NCI-H524 treated with DMSO at 0.1 percent for 48 hours (cell line): ENCODE data around the gene MYO3A.
"Not testable (repeated sequence)": the region's sequence is repeated elsewhere in the genome, so short reads cannot be mapped to it uniquely, and the experiment has no call there.

Source experiments
- DNase-seq: peaks from one replicate; lab custom pipeline; 2025; lab: John Stamatoyannopoulos, UW

The MYO3A gene

DNA sequence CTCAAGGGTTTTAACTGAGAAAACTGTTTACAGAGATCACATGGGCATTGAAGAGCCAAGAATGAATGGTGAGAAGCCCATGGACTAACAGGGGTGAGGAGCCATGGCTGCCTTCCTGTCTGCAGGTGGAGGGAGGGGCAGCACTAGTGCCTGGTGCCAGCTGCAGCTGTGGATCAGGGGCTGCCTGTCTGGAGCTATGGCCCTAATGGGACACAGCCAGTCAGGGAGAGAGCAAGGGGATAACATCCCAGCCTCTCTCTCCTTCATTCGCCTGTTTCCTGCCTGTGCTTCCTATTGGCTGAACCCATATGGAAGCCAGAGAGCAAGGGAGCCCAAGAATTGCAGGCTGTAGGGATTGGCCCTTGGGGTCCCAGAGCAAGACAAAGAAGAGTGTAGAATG is 156.7 kb downstream of the MYO3A start:
- no peak for DNase-seq

DNA sequence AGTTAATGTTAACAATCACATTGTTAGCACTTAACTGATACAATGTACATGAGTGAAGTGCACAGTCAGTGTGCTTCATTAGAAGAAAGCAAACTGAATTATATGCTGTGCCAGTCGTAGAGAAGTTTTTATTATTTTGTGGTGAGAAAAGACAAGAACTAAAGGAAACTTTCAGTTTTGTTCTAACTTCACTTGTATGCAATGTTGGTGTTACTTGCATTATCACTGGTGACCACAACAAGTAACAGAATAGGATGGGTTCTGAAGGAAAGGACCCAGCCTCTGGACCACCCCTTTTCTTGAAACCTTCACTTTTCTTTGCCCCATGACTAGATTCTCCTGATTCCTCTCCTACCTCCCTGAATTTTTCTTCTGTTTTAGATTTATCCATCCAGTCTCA is 159.2 kb downstream of the MYO3A start:
- DNase-seq = no peak

DNA sequence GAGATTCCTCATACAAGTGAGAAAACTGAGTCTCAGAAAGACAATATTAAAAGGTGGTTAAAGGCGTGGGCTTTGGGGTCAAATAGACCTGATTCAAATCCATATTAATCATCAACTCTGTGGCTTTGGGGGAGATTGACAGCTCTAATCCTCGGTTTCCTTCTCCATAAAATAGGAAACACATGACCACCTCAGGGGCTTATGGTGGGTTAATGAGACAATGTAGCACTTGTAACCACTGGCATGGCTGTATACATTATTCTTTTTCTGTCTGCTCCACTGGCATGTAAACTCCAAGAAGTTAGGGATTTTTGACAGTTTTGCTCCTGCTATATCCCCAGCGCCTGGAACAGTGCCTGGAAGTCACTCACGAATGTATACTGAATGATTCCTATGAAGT is 161.8 kb downstream of the MYO3A start:
- no peak for DNase-seq

DNA sequence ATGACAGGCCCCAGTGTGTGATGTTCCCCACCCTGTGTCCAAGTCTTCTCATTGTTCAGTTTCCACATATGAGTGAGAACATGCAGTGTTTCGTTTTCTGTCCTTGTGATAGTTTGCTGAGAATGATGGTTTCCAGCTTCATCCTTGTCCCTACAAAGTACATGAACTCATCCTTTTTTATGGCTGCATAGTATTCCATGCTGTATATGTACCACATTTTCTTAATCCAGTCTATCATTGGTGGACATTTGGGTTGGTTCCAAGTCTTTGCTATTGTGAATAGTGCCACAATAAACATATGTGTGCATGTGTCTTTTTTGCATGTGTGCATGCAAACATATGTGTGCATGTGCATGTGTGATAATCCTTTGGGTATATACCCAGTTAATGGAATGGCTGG is 163.5 kb downstream of the MYO3A start:
- not testable (repeated sequence) for DNase-seq

- DNase-seq = no peak
Measured at GRCh38 chr10:26112532-26112931, 178.5 kb downstream of the MYO3A start.

DNA sequence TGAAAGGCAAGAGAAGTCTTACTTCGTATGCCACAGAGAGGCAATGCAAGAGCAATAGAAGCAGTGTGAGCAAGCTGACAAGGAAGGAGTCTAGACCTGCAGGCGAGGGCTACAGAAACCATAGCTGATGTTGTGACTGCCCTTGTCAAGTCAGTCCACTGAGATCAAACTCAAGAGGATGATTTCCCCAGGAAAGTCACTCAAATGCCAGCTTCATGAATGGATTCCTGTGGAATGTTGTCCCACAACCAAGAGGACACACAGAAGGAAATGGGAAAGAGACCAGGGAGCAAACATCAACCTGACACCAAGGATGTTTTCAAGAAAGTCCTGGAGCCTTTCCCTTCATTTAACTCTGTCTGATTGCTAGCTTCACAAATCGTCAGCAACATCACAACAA is 204.6 kb downstream of the MYO3A start:
- DNase-seq = no peak

- DNase-seq = no peak
Measured at GRCh38 chr10:26156019-26156418, 222.0 kb downstream of the MYO3A start.

- DNase-seq = no peak
Measured at GRCh38 chr10:26157734-26158133, 223.7 kb downstream of the MYO3A start.

DNA sequence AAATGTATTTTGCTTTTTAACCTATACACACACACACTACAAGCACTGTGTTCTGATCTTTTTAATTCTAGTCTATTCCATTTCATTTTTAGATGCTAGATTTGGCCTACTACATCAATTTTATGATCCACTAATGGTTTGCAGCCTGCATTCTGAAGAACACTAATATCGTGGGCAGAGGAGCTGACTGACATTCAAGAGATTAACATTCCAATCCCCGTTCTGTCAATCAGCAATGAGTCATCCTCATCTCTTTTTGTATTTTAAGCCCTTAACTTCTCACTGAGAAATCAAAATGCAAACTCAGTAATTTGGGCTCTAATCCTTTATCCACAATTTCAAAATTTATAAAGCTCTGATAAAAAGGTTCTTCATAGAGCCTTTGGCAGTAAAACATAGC is 235.4 kb downstream of the MYO3A start:
- DNase-seq = no peak

- no peak for DNase-seq
Measured at GRCh38 chr10:26172131-26172530, 238.1 kb downstream of the MYO3A start.

- DNase-seq = no peak
Measured at GRCh38 chr10:26173837-26174236, 239.8 kb downstream of the MYO3A start.

DNA sequence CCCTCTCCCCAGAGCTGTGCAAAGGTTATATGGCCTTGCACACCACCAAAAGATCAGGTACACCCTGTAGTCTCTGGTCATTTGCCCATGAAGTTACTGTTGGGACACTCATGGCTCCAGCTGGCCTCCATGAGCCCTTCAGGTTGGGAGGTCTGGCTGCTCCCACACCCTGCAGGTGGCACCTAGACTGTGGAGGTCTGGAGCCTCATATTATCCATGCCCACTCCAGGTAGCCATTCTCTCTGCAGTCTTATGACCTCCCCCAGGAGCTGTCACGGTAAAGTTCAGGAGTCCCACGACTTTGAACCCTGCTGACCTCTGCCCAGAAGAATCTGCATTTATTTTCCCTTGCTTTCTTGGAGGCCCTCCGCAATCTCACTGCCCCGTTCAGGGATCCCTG is 243.3 kb downstream of the MYO3A start:
- no peak for DNase-seq

GRCh38 chr10:26194275-26194674 is 260.2 kb downstream of the MYO3A start:
- no peak for DNase-seq

DNA sequence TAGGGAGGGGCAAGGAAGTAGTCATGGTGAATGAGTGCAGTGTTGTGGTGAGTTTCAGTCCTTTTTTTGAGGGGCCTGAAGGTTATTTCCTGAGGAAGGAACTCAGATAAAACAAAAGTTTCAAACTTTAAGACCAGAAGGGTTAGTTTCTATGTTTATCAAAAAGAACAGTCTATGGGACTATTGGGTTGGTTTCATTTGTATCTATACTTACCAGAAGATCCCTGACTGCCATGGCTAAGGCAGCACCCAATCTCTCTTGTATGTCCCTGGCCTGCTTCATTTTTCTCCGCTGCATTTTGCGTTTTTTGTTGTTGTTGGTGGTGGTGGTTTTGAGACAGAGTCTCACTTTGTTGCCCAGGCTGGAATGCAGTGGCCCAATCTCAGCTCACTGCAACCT is 263.2 kb downstream of the MYO3A start:
- no peak for DNase-seq

DNA sequence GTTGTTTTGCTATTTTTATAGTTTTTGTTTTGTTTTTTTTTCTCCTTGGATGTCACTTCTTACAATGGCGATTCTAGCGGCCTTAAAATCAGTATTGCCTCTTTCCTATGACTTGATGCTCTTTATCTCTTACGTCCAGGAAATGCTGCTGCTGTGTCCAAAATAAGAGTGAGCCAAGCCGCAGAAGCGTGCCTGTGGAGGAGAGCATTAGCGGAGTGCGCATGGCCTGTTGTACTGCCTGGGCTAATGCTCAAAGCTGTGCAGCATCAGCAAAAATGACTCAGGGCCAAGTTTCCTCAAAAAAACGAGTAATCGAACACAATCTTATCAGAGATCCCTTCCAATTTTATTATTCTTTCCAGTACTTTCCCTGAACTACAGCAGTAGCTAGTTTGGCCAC is 264.1 kb downstream of the MYO3A start:
- no peak for DNase-seq

DNA sequence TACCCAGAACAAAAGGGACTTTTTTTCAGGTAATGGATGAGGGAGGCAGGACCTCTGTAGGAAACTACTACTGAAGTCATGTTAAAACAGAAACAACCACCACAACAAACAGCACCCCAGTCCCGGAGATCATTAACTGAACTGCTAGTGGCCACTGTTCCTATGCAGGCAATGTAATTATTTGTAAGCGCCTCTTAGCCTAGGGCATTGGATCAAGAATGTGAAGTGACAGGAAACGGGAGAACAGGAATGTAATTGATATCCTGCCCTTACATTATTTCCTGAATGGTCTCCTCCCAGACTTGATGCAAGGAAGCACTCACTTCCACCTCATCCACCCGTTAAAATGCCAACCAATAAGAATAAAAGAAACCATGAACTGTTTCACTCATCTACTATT is 265.8 kb downstream of the MYO3A start:
- no peak for DNase-seq

DNA sequence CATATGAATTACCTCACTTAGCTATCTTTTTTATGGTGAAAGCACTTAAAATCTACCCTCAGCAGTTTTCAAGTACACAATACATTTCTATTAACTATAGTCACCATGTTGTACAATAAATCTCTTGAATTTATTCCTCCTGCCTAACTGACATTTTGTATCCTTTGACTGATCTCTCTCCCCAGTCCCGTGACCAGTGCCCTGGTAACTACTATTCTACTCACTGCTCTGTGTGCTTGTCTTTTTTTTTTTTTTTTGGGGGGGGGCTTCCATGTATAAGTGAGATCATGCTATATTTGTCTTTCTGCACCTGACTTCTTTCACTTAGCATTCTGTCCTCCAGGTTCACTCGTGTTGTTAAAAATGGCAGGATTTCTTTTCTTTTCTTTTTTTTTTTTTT is 271.2 kb downstream of the MYO3A start:
- DNase-seq = no peak

DNA sequence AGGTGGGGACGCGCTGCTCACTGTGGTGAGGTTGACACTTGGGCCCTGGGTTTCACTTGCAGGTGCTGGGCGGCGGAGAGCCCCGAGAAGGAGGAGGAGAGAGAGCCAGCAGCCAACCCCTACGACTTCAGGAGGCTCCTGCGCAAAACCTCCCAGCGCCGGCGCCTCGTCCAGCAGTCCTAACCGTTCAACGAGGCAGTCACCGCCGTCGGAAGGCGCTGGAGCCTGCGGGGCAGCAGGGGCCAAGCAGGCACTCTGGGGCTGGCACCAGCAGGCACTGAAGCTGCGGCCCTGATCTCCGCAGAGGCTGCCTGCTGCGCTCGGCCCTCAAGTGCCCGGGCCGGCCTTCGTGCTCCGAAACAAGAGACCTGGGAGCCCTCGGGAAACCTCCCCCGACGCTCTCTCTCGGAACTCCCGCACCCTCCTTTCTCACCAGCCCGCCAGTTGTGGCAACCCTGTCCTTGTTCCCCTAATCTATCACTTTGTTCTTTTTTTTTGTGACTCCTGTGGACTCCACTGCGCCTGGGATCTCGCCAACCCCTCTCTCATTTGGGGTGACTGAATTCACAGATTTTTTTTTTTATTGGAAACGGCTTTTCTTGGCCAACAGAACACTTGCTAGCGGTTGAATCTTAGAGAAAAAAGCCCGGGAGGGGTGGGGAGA is 277.9 kb downstream of the MYO3A start:
- DNase-seq = no peak

GRCh38 chr10:26212511-26212910 is 278.5 kb downstream of the MYO3A start:
- no peak for DNase-seq

- DNase-seq = no peak
Measured at GRCh38 chr10:26213157-26213800, 279.2 kb downstream of the MYO3A start.

- no peak for DNase-seq
Measured at GRCh38 chr10:26214004-26214403, 280.0 kb downstream of the MYO3A start.

- DNase-seq = no peak
Measured at GRCh38 chr10:26214551-26215395, 280.7 kb downstream of the MYO3A start.

- no peak for DNase-seq
Measured at GRCh38 chr10:26215396-26215934, 281.4 kb downstream of the MYO3A start.
